Measurements from ENCODE around the gene NIPAL1.
A peak's percentile ranks its signal among the peaks of the same experiment; 100 is the strongest.

Gene NIPAL1

GRCh38 chr4:48012824-48013223 lies 3.7 kb upstream of the NIPAL1 start:
- H3K36me3 ChIP-seq (ENCODE audit: insufficient read depth, low read length): no peaks in the 10 kb centered on the region
- H3K9me3 ChIP-seq (ENCODE audit: insufficient read depth, low read depth, low read length): no peaks in the 10 kb centered on the region
- H3K9ac ChIP-seq (ENCODE audit: low read depth, low read length, poor library complexity, severe bottlenecking): no peak overlapping the region
- H3K4me2 ChIP-seq (ENCODE audit: low read depth, low read length, poor library complexity, severe bottlenecking): no peak overlapping the region
- no peaks in the 10 kb centered on the region for H4K20me1 ChIP-seq (ENCODE audit: insufficient read depth, low read length, poor library complexity, severe bottlenecking)
- H2AFZ ChIP-seq (ENCODE audit: low read length): no peak overlapping the region
- no peak overlapping the region for H3K4me3 ChIP-seq (ENCODE audit: low read length, poor library complexity, severe bottlenecking)
- TF ChIP-seq EZH2phosphoT487 (IDR thresholded peaks at IDR 0.05; ENCODE audit: borderline replicate concordance) (no peak), CTCF (conservative IDR thresholded peaks at IDR 0.05; ENCODE audit: low read length) (no peak)
- H3F3A ChIP-seq (ENCODE audit: low read depth): no peaks in the 10 kb centered on the region
- H3K4me1 ChIP-seq (ENCODE audit: insufficient read depth, low read length, poor library complexity, severe bottlenecking): no peaks in the 10 kb centered on the region
- no peaks in the 10 kb centered on the region for H3K9me2 ChIP-seq (replicated peaks; ENCODE audit: low read depth, low read length)
- H3K27me3 ChIP-seq (ENCODE audit: insufficient read depth, low read length, poor library complexity, severe bottlenecking): peaks cover 9% of the 10 kb centered on the region
- no peaks in the 10 kb centered on the region for H3K79me2 ChIP-seq (ENCODE audit: insufficient read depth, low read length)

DNA sequence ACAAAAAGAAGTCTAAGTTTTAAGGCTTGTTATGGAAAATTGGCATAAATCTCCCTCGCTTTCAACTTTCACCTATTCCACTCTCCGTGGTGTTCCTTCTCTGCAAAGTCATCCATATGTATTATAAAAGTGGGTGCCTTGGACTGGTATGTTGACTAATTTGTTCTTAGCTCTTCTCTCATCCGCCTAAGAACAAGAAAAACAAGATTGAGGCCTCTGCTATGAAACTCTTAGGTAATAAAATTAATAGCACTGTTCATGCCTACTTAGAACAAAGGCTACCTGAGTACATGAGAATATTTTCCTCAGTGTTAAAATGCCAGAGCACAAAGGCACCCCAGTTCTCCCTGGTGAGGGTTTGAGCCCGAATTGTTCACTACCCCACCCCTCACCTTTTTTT lies 1.4 kb upstream of the NIPAL1 start:
- Histone ChIP-seq H3K4me2 (ENCODE audit: low read depth, low read length, poor library complexity, severe bottlenecking) (no peak overlapping the region), H3K4me3 (ENCODE audit: low read length, poor library complexity, severe bottlenecking) (no peak overlapping the region), H3K79me2 (ENCODE audit: insufficient read depth, low read length) (no peaks in the 10 kb centered on the region)

DNA sequence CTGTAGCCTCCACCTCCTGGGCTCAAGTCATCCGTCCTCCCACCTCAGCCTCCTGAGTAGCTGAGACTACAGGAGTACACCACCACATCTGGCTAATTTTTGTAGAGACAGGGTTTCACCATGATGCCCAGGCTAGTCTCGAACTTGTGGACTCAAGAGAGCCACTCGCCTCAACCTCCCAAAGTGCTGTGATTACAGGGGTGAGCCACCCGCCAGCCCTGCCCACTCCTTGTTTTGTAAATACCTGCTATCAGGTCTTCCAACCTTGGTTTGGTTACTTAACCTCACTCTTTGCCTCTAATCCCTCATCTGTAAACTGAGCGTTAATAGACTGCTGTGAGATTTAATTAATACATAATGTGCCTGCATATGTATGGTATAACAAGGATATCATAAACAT lies 894 bp upstream of the NIPAL1 start:
- Histone ChIP-seq H3K4me2 (ENCODE audit: low read depth, low read length, poor library complexity, severe bottlenecking) (no peak overlapping the region), H3K9ac (ENCODE audit: low read depth, low read length, poor library complexity, severe bottlenecking) (no peak overlapping the region), H3K79me2 (ENCODE audit: insufficient read depth, low read length) (no peaks in the 10 kb centered on the region), H3K9me2 (replicated peaks; ENCODE audit: low read depth, low read length) (no peaks in the 10 kb centered on the region), H3K4me1 (ENCODE audit: insufficient read depth, low read length, poor library complexity, severe bottlenecking) (no peaks in the 10 kb centered on the region), H3K27me3 (ENCODE audit: insufficient read depth, low read length, poor library complexity, severe bottlenecking) (peaks cover 20% of the 10 kb centered on the region), H2AFZ (ENCODE audit: low read length) (no peak overlapping the region), H3K9me3 (ENCODE audit: insufficient read depth, low read depth, low read length) (no peaks in the 10 kb centered on the region), H3K4me3 (ENCODE audit: low read length, poor library complexity, severe bottlenecking) (peak overlapping the region; percentile 72), H3K36me3 (ENCODE audit: insufficient read depth, low read length) (no peaks in the 10 kb centered on the region), H3F3A (ENCODE audit: low read depth) (no peaks in the 10 kb centered on the region), H4K20me1 (ENCODE audit: insufficient read depth, low read length, poor library complexity, severe bottlenecking) (no peaks in the 10 kb centered on the region)
- TF ChIP-seq CTCF (conservative IDR thresholded peaks at IDR 0.05; ENCODE audit: low read length) (no peak), EZH2phosphoT487 (IDR thresholded peaks at IDR 0.05; ENCODE audit: borderline replicate concordance) (no peak)

More for the DNA sequence above, 1.4 kb upstream of the NIPAL1 start:
- H3K9ac ChIP-seq (ENCODE audit: low read depth, low read length, poor library complexity, severe bottlenecking): no peak overlapping the region
- H4K20me1 ChIP-seq (ENCODE audit: insufficient read depth, low read length, poor library complexity, severe bottlenecking): no peaks in the 10 kb centered on the region
- no peak overlapping the region for H2AFZ ChIP-seq (ENCODE audit: low read length)
- H3K27me3 ChIP-seq (ENCODE audit: insufficient read depth, low read length, poor library complexity, severe bottlenecking): peaks cover 20% of the 10 kb centered on the region
- H3K4me1 ChIP-seq (ENCODE audit: insufficient read depth, low read length, poor library complexity, severe bottlenecking): no peaks in the 10 kb centered on the region
- H3K9me2 ChIP-seq (replicated peaks; ENCODE audit: low read depth, low read length): no peaks in the 10 kb centered on the region
- no peak for TF ChIP-seq CTCF (conservative IDR thresholded peaks at IDR 0.05; ENCODE audit: low read length)
- no peak for TF ChIP-seq EZH2phosphoT487 (IDR thresholded peaks at IDR 0.05; ENCODE audit: borderline replicate concordance)
- H3K9me3 ChIP-seq (ENCODE audit: insufficient read depth, low read depth, low read length): no peaks in the 10 kb centered on the region
- no peaks in the 10 kb centered on the region for H3K36me3 ChIP-seq (ENCODE audit: insufficient read depth, low read length)
- no peaks in the 10 kb centered on the region for H3F3A ChIP-seq (ENCODE audit: low read depth)

All from Loucy (cell line).